Camera-type eye (tissue), 1 donor: ENCODE data around the gene SCML1. TPM values are rescaled to one million over a fixed set of nuclear protein-coding genes. Genes with fewer than 3 reads are reported as not detected.

ENCODE experiments used
- total RNA-seq: library from RNA; depleted of rRNA; stranded (reverse); fragments of >200 nt; gene quantifications from one replicate; pipeline ENCODE4 v1.2.3, GENCODE V29; 2014

SCML1 gene, protein sequence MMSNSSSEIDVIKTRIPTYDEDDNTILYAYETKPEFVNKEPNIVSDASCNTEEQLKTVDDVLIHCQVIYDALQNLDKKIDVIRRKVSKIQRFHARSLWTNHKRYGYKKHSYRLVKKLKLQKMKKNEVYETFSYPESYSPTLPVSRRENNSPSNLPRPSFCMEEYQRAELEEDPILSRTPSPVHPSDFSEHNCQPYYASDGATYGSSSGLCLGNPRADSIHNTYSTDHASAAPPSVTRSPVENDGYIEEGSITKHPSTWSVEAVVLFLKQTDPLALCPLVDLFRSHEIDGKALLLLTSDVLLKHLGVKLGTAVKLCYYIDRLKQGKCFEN
- total RNA-seq: 20.1 TPM

DNA sequence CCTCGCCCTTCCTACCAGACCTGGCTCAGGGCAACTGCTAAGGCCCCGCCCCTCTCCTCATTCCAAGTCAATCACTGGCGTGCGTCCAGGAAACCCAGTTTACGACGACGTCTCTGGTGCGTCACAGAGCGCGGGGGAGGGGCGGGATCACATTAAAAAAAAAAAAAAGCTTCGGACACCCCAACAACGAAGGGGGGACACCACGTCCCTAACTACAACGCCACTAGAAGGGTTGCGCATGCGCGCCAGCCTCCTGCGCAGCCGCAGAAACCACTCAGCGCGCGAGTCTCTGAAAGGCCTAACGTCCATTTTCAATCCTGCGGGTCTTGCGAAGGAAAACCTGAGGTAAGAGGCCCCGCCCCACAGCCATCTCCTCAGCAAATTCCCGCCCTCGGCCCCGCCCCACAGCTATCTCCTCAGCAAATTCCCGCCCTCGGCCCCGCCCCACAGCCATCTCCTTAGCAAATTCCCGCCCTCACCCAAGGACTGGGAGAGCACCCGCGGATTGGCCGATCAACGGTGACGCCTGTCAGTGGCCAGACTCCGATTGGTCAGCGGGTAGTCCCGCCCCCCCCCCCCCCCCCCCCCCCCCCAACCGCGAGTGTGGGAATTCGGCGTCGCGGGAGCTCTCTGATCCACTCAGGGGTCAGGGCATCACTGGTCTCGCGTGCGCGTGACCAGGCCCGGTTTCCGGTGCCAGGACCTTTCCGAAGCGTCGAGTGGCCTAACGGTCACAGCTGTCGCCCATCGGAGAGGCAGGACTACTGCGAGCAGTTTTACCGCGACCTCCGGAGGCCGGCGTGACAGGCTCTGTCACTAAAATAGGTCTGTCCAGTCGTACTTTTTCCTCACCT is at the start of gene SCML1:
SCML1 (plus strand) TSS at position 638 of the 854 bp plus-strand sequence. CDS start 6,694 bp downstream, outside the sequence.

Other genes with a start within 250 kb of the SCML1 start
- 3.8 TPM for gene RAI2, start 123.8 kb downstream of the SCML1 start, total RNA-seq